ENCODE data around the gene RAB1B.
A peak's percentile ranks its signal among the peaks of the same experiment; 100 is the strongest.
"Not testable (repeated sequence)": the region's sequence is repeated elsewhere in the genome, so short reads cannot be mapped to it uniquely, and the experiment has no call there.

Gene RAB1B

DNA sequence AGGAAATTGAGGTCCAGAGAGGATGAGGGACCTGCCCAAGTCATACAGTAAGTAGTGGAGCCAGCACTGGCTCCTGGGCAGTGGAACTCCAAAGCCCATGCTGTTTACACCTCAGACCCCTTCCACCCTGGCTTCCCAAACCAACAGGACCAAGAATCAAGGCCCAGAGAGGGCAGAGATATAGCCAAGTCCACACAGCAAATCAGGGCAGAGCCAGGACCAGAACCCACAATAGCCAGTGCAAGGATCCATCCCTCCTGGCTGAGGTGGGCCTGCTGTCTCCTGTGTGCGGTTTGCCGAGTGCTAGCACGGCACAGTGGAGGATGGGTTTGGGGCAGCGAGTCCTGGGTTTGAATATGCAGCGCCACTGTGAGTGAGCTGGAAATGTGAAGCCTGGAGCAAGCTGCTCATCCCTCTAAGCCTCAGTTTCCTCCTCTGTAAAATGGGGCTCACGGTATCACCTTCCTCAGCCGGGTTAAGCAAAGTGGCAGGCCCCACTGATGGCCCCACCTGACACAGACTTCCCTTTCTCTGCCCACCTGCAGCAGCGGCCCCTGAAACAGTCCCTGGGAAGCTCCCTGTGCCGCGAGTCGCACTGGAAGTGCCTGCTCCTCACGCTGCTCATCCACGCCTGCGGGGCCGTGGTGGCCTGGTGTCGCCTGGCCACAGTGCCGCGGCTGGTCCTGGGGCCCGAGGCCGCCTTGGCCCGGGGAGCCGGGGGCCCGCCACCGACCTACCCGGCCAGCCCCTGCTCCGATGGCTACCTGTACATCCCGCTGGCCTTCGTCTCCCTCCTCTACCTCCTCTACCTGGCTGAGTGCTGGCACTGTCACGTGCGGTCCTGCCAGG lies 25.6 kb downstream of the RAB1B start:
- Histone ChIP-seq H3K4me3 (ENCODE audit: low read length) (no peak overlapping the region), H2AFZ (ENCODE audit: low read depth, low read length) (no peak overlapping the region), H3K27me3 (ENCODE audit: insufficient read depth, low read length) (peaks cover 62% of the 10 kb centered on the region), H3K36me3 (ENCODE audit: insufficient read depth, low read length) (no peaks in the 10 kb centered on the region), H3K4me1 (ENCODE audit: insufficient read depth, low read length) (peaks cover 16% of the 10 kb centered on the region), H3K9me3 (ENCODE audit: low read length) (no peaks in the 10 kb centered on the region)

DNA sequence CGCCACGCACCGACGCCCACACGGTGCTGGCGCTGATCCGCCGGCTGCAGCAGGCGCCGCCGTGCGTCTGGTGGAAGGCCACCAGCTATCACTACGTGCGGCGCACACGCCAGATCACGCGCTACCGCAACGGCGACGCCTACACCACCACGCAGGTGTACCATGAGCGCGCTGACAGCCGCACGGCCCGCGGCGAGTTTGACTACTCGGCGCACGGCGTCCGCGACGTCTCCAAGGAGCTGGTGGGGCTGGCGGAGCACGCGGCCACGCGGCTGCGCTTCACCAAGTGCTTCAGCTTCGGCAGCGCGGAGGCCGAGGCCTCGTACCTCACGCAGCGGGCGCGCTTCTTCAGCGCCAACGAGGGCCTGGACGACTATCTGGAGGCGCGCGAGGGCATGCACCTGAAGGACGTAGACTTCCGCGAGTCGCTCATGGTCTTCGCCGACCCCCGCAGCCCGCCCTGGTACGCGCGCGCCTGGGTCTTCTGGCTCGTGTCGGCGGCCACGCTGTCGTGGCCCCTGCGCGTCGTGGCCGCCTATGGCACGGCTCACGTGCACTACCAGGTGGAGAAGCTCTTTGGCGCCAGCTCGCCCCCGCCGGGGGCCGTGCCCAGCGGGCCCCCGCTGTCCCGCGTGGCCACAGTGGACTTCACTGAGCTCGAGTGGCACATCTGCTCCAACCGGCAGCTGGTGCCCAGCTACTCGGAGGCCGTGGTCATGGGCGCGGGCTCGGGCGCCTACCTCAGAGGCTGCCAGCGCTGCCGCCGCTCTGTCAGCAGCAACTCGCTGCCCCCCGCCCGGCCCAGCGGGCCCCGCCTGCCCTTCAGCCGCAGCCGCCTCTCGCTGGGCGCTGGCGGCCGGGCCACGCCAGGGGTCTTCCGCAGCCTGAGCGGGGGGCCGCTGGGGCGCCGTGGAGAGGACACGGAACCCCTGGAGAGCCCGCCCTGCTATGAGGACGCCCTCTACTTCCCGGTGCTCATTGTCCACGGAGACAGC lies 26.5 kb downstream of the RAB1B start:
- H2AFZ ChIP-seq (ENCODE audit: low read depth, low read length), result no peak overlapping the region
- H3K4me3 ChIP-seq (ENCODE audit: low read length), result no peak overlapping the region
- H3K27me3 ChIP-seq (ENCODE audit: insufficient read depth, low read length), result peaks cover 62% of the 10 kb centered on the region
- no peaks in the 10 kb centered on the region for H3K9me3 ChIP-seq (ENCODE audit: low read length)
- peaks cover 12% of the 10 kb centered on the region for H3K4me1 ChIP-seq (ENCODE audit: insufficient read depth, low read length)
- H3K36me3 ChIP-seq (ENCODE audit: insufficient read depth, low read length), result no peaks in the 10 kb centered on the region

DNA sequence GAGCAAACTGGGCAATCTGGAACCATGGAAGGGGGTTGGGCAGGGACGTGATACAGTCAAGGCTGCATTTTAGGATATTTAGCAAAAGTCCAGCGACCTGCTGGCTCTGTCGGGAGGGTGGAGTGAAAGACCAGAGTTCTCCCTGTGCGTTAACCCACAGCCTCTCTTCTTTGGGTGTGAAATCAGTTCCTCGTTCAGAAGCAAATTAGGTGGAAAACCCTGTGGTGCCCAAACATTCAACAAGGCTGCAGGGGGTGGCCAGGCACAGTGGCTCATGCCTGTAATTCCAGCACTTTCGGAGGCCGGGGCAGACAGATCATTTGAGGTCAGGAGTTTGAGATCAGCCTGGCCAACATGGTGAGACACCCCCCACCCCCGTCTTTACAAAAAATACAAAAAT lies 29.2 kb downstream of the RAB1B start:
- no peaks in the 10 kb centered on the region for H3K36me3 ChIP-seq (ENCODE audit: insufficient read depth, low read length)
- H3K4me3 ChIP-seq (ENCODE audit: low read length), result no peak overlapping the region
- H3K27me3 ChIP-seq (ENCODE audit: insufficient read depth, low read length), result peaks cover 38% of the 10 kb centered on the region
- peaks cover under 1% of the 10 kb centered on the region for H3K4me1 ChIP-seq (ENCODE audit: insufficient read depth, low read length)
- H3K9me3 ChIP-seq (ENCODE audit: low read length), result no peaks in the 10 kb centered on the region
- H2AFZ ChIP-seq (ENCODE audit: low read depth, low read length), result no peak overlapping the region

GRCh38 chr11:66299186-66299585 lies 30.7 kb downstream of the RAB1B start:
- Histone ChIP-seq H3K4me1 (ENCODE audit: insufficient read depth, low read length) (no peaks in the 10 kb centered on the region), H3K9me3 (ENCODE audit: low read length) (no peaks in the 10 kb centered on the region), H3K27me3 (ENCODE audit: insufficient read depth, low read length) (peaks cover 22% of the 10 kb centered on the region), H3K36me3 (ENCODE audit: insufficient read depth, low read length) (no peaks in the 10 kb centered on the region), H2AFZ (ENCODE audit: low read depth, low read length) (no peak overlapping the region), H3K4me3 (ENCODE audit: low read length) (no peak overlapping the region)

- H3K9me3 ChIP-seq (ENCODE audit: low read length), result no peaks in the 10 kb centered on the region
- H2AFZ ChIP-seq (ENCODE audit: low read depth, low read length), result no peak overlapping the region
- no peak overlapping the region for H3K4me3 ChIP-seq (ENCODE audit: low read length)
- peaks cover 4% of the 10 kb centered on the region for H3K27me3 ChIP-seq (ENCODE audit: insufficient read depth, low read length)
- no peaks in the 10 kb centered on the region for H3K36me3 ChIP-seq (ENCODE audit: insufficient read depth, low read length)
- no peaks in the 10 kb centered on the region for H3K4me1 ChIP-seq (ENCODE audit: insufficient read depth, low read length)
Observed at GRCh38 chr11:66302656-66303055, 34.2 kb downstream of the RAB1B start.

GRCh38 chr11:66309475-66309874 lies 41.0 kb downstream of the RAB1B start:
- Histone ChIP-seq H2AFZ (ENCODE audit: low read depth, low read length) (no peak overlapping the region), H3K36me3 (ENCODE audit: insufficient read depth, low read length) (no peaks in the 10 kb centered on the region), H3K9me3 (ENCODE audit: low read length) (no peaks in the 10 kb centered on the region), H3K4me3 (ENCODE audit: low read length) (no peak overlapping the region), H3K4me1 (ENCODE audit: insufficient read depth, low read length) (peaks cover 3% of the 10 kb centered on the region), H3K27me3 (ENCODE audit: insufficient read depth, low read length) (no peaks in the 10 kb centered on the region)

GRCh38 chr11:66310324-66310723 lies 41.9 kb downstream of the RAB1B start:
- Histone ChIP-seq H3K4me1 (ENCODE audit: insufficient read depth, low read length) (peaks cover 3% of the 10 kb centered on the region), H3K4me3 (ENCODE audit: low read length) (no peak overlapping the region), H3K27me3 (ENCODE audit: insufficient read depth, low read length) (no peaks in the 10 kb centered on the region), H3K36me3 (ENCODE audit: insufficient read depth, low read length) (no peaks in the 10 kb centered on the region), H2AFZ (ENCODE audit: low read depth, low read length) (no peak overlapping the region), H3K9me3 (ENCODE audit: low read length) (no peaks in the 10 kb centered on the region)

DNA sequence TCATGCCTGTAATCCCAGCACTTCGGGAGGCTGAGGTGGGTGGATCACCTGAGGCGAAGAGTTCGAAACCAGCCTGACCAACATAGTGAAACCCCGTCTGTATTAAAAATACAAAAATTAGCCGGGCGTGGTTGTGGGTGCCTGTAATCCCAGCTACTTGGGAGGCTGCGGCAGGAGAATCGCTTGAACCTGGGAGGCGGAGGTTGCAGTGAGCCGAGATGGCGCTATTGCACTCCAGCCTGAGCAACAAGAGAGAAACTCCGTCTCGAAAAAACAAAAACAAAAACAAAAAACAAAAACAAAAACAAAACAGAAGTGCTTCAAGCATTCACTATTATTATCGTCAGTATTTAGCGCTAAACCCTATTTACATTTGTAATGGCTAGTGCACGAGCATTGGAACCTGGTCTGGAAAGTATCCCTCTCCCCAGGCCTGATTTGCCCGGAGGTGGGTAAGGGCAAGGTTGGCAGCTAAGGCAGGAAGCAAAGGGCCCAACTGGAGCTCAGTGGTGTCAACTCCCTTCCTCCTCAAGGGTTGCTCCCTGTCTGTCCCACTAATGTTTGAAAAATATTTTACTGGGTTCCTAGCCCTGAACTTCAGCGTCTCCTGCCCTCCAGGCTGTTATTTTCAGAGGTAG lies 42.5 kb downstream of the RAB1B start:
- H3K4me3 ChIP-seq (ENCODE audit: low read length); H3K27me3 ChIP-seq (ENCODE audit: insufficient read depth, low read length); H2AFZ ChIP-seq (ENCODE audit: low read depth, low read length); H3K4me1 ChIP-seq (ENCODE audit: insufficient read depth, low read length); H3K36me3 ChIP-seq (ENCODE audit: insufficient read depth, low read length); H3K9me3 ChIP-seq (ENCODE audit: low read length): not testable (repeated sequence)

DNA sequence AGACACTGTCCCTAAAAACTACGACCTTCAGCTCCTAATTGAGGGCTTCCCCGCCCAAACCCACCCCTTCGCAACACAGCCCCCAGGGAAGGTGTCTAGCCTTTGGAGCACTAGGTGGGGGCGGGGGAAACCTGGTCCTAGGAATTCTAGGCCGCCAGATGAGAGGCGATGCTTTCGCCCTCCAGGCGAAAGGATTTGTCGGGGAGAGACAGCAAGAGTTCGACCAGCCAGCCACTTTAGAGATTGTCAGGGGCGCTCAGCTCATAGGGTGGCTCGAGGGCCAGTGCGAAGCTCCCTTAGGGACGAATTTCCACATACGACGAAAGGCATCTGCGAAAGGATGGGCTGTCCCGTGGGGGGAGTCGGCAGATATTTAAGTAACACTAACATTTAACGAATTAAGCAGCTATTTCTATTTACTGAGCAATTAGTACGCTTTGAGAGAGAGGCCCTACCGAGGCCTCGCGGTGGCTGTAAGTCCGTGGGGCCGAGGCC lies 43.1 kb downstream of the RAB1B start:
- no peaks in the 10 kb centered on the region for H3K36me3 ChIP-seq (ENCODE audit: insufficient read depth, low read length)
- no peaks in the 10 kb centered on the region for H3K9me3 ChIP-seq (ENCODE audit: low read length)
- H3K4me1 ChIP-seq (ENCODE audit: insufficient read depth, low read length), result peaks cover 4% of the 10 kb centered on the region
- H3K27me3 ChIP-seq (ENCODE audit: insufficient read depth, low read length), result no peaks in the 10 kb centered on the region
- peak overlapping the region; percentile 58 for H2AFZ ChIP-seq (ENCODE audit: low read depth, low read length)
- peak overlapping the region; percentile 50 for H3K4me3 ChIP-seq (ENCODE audit: low read length)

DNA sequence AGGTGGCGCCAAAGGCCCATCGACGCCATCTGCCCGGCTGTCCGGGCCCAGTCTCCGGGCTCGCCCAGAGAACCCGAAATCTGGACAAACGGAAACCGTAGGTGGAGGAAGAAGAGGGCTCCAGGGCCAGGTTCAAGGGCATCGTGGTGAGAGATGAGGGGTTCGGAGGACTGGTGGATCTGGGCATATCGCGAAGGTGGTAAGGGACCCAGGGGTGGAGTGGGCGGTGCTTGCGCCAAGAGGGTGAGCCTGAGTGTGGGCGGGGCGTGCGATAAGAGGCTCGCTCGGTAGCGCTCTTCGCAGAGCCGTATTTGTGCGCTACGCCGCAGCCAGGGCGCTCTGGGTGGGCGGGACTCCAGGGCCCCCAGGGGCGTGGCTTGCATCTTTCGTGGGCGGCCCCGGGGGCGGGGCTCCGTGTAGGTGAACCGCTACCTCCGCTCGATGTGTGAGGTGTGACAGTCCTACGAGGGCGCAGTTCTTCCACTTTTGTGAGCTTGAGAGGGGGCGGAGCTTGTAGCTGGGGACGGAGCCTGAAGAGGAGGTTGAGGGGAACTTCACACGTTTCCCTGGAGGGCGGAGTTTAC lies 43.6 kb downstream of the RAB1B start:
- Histone ChIP-seq H2AFZ (ENCODE audit: low read depth, low read length) (peak overlapping the region; percentile 58), H3K9me3 (ENCODE audit: low read length) (no peaks in the 10 kb centered on the region), H3K4me1 (ENCODE audit: insufficient read depth, low read length) (peaks cover 8% of the 10 kb centered on the region), H3K36me3 (ENCODE audit: insufficient read depth, low read length) (no peaks in the 10 kb centered on the region), H3K4me3 (ENCODE audit: low read length) (peak overlapping the region; percentile 50), H3K27me3 (ENCODE audit: insufficient read depth, low read length) (no peaks in the 10 kb centered on the region)

DNA sequence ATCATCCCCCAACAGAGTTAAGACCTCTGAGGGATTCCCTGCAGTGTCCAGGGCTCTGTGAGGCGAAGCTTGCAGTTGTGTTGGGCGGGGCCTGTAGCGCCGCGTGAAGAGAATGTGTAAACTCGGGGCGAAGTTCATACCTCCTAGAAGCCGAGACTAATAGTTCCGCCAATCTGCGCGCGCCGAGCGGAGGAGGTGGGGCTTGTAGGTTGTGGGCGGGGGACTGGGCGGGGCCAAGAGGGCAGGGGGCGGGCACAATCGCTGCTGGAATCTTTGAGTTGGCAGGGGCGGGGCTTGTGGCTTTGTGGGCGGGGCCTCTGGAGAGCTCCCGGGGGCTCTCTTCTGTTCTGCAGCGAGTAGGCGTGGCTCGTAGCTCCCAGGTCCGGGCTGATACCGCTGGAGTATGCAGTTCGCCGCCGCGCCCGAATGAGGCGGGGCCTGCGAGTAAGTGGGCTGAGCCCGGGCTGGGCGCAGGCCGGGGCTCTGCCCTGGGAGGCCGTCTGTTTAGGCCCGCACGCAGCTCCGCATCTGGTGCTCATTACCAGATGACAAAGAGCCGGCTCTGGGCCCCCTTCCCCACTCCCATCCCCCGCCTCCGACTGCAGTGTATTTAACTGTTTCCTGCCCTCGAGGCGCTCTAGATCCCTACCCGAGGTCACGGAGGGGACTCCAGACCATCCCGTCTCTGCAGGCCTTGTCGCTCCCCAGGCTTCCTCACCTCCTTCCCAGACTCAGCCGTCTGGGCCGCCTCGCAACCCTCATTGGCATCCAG lies 44.3 kb downstream of the RAB1B start:
- Histone ChIP-seq H3K9me3 (ENCODE audit: low read length) (no peaks in the 10 kb centered on the region), H3K4me3 (ENCODE audit: low read length) (peak overlapping the region; percentile 50), H3K4me1 (ENCODE audit: insufficient read depth, low read length) (peaks cover 15% of the 10 kb centered on the region), H3K36me3 (ENCODE audit: insufficient read depth, low read length) (no peaks in the 10 kb centered on the region), H3K27me3 (ENCODE audit: insufficient read depth, low read length) (no peaks in the 10 kb centered on the region), H2AFZ (ENCODE audit: low read depth, low read length) (peak overlapping the region; percentile 58)

Data from neuron (in vitro differentiated cells).